ENCODE measurements around the gene PRKCZ. TPM values are rescaled to one million over a fixed set of nuclear protein-coding genes. Genes with fewer than 3 reads are reported as not detected.
A peak's percentile ranks its signal among the peaks of the same experiment; 100 is the strongest.

The PRKCZ gene
- total and polyA plus RNA-seq, 2 experiments from 2014 or later = 26.2 to 36.9 TPM

DNA sequence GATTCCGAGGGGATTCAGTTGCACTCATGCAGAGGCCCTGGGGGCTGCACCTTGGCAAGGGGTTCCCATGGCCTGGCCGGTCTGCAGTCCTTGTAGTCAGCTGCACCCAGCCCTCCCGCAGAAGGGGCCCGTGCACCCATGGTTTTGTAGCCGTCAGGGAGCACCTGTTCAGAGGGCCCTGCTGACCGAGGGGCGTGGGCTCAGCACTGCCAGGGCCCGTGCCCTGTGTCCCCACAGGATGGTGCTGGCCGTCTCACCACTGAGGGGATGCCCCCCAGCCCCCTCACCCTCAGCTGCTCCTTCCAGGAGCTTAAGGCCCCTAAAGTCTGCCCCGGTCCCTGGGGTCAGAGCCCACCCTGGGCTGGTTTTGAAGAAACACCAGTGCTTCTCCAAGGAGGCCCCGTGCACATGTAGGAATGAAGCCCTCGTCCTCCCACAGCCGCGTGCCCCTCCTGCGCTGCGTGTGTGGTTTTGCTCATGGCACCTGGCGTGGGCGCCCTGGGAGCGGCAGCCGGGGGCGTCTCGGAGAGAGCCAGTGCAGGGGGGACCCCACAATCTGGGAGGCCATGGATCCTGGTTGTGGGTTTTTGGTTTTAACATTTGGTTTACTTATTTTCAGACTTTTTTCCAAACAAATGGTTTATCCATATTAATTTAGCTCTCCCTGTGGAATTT, 40.1 kb downstream of the PRKCZ start:
- Mint-ChIP-seq H3K4me1 (peaks cover 16% of the 10 kb centered on the region), H3K36me3 (ENCODE audit: low read depth) (no peaks in the 10 kb centered on the region), H3K27me3 (ENCODE audit: insufficient read depth, low read depth, poor library complexity) (peaks cover 4% of the 10 kb centered on the region), H3K4me3 (no peak overlapping the region), H3K9me3 (no peaks in the 10 kb centered on the region; the same call in 2 of the 3 replicates), H3K27ac (no peak overlapping the region)
- Histone ChIP-seq H3K4me1 (ENCODE audit: insufficient read depth) (peaks cover 4% of the 10 kb centered on the region; the same call in 1 of the 2 replicates), H3K27ac (ENCODE audit: low read depth) (no peak overlapping the region), H3K9me2 (ENCODE audit: insufficient read depth) (no peaks in the 10 kb centered on the region), H4K20me1 (replicated peaks; ENCODE audit: insufficient read depth) (no peaks in the 10 kb centered on the region), H3K79me2 (replicated peaks; ENCODE audit: insufficient read depth) (peaks cover 10% of the 10 kb centered on the region; the same call in 1 of the 2 replicates), H2AFZ (no peak overlapping the region), H3K4me3 (no peak overlapping the region), H3K27me3 (ENCODE audit: insufficient read depth) (no peaks in the 10 kb centered on the region), H3K4me2 (no peak overlapping the region), H3F3A (replicated peaks; ENCODE audit: low read depth) (no peaks in the 10 kb centered on the region), H3K36me3 (ENCODE audit: insufficient read depth) (no peaks in the 10 kb centered on the region)
- TF ChIP-seq, protein P1, sequence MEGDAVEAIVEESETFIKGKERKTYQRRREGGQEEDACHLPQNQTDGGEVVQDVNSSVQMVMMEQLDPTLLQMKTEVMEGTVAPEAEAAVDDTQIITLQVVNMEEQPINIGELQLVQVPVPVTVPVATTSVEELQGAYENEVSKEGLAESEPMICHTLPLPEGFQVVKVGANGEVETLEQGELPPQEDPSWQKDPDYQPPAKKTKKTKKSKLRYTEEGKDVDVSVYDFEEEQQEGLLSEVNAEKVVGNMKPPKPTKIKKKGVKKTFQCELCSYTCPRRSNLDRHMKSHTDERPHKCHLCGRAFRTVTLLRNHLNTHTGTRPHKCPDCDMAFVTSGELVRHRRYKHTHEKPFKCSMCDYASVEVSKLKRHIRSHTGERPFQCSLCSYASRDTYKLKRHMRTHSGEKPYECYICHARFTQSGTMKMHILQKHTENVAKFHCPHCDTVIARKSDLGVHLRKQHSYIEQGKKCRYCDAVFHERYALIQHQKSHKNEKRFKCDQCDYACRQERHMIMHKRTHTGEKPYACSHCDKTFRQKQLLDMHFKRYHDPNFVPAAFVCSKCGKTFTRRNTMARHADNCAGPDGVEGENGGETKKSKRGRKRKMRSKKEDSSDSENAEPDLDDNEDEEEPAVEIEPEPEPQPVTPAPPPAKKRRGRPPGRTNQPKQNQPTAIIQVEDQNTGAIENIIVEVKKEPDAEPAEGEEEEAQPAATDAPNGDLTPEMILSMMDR (conservative IDR thresholded peaks at IDR 0.05; ENCODE audit: low read depth in 2 of 2) = no peak
- no peak for TF ChIP-seq STAT1 (IDR thresholded peaks at IDR 0.05; ENCODE audit: unreplicated experiment)
- ATAC-seq = no peak
- DNase-seq (ENCODE audit: low spot score) = no peak

DNA sequence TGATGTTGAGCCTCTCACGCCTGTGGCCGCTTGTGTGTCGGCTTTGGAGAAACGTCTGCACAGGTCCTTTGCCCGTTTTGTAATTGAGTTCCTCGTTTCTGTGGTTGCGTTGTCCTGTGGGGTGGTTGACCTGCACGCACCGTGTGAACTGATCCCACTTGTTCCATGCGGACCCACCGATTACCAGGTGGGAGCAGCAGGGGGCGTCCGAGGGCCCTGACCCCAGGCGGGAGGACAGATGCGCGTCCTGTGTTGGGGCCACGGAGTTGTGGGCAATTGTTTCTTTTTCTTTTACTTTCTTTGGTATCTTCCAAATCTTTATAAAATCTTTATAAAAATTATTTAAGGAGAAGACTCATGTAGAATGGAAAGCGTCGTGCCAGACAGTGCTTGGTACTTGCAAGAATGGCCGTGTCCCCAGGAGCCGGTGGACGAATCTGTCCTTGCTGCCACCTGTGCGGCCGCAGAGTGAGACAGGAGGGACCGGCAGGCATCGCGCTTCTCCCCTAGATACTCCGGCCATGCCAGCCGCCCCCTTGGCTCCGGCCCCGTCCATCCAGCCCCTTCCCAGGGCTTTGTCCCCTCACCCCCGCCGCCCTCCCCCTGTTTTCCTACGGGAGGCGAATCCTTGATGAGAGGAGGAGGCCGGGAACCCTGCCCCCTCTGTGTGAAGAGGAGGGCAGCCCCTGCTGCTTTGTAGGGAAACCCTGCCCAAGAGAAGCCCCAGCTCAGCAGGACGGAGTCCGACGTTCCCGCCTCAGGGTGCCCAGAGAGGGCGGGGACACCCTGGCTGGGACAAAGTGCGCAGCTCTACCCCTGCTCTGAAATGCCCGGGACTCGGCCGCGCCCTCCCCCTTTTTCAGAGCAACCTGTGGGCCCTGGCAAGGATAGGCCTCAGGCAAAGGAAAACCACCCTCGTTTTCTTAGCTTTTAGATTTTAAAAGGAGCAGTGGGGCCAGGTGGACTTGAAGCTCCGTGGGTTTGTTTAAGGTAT, 41.7 kb downstream of the PRKCZ start:
- H3K4me3 Mint-ChIP-seq = no peak overlapping the region; the same call in 2 of the 3 replicates
- no peak overlapping the region for H3K4me3 ChIP-seq
- H3K4me1 Mint-ChIP-seq = peaks cover 16% of the 10 kb centered on the region
- H3K9me3 Mint-ChIP-seq = peaks cover 4% of the 10 kb centered on the region; the same call in 1 of the 3 replicates
- H3K79me2 ChIP-seq (replicated peaks; ENCODE audit: insufficient read depth) = peaks cover 10% of the 10 kb centered on the region; the same call in 1 of the 2 replicates
- no peaks in the 10 kb centered on the region for H3K9me2 ChIP-seq (ENCODE audit: insufficient read depth)
- H3K27me3 ChIP-seq (ENCODE audit: insufficient read depth) = no peaks in the 10 kb centered on the region
- peak; percentile 83 for DNase-seq (ENCODE audit: low spot score)
- no peak overlapping the region for H3K4me2 ChIP-seq
- H2AFZ ChIP-seq = no peak overlapping the region
- peaks cover 4% of the 10 kb centered on the region for H3K27me3 Mint-ChIP-seq (ENCODE audit: insufficient read depth, low read depth, poor library complexity)
- ATAC-seq = peak; percentile 84
- peaks cover 10% of the 10 kb centered on the region for H3K36me3 Mint-ChIP-seq (ENCODE audit: low read depth)
- no peaks in the 10 kb centered on the region for H3K36me3 ChIP-seq (ENCODE audit: insufficient read depth)
- no peaks in the 10 kb centered on the region for H4K20me1 ChIP-seq (replicated peaks; ENCODE audit: insufficient read depth)
- no peaks in the 10 kb centered on the region for H3F3A ChIP-seq (replicated peaks; ENCODE audit: low read depth)
- peak overlapping the region; percentile 75; the same call in 1 of the 2 replicates for H3K27ac Mint-ChIP-seq
- H3K4me1 ChIP-seq (ENCODE audit: insufficient read depth) = peaks cover 4% of the 10 kb centered on the region; the same call in 1 of the 2 replicates
- no peak overlapping the region for H3K27ac ChIP-seq (ENCODE audit: low read depth)
- no peak for TF ChIP-seq ZNF114 (CRISPR knock-in tag; IDR thresholded peaks at IDR 0.05)
- 0 out of 2 replicates have a peak, but pooled peaks have one; percentile 11 for TF ChIP-seq CREB1 (CRISPR knock-in tag; IDR thresholded peaks at IDR 0.05; ENCODE audit: low read depth)
- TF ChIP-seq, protein P1 (conservative IDR thresholded peaks at IDR 0.05; ENCODE audit: low read depth in 2 of 2) = peak; percentile 66 to 79
